ENCODE measurements around the gene ARF3. TPM values are rescaled to one million over a fixed set of nuclear protein-coding genes. Genes with fewer than 3 reads are reported as not detected.

Gene ARF3
- total and polyA plus RNA-seq, 2 of the 13 experiments (the other 11 are each of a cell fraction or from before 2014, with no cell fraction given) = 53.8 to 57.9 TPM

DNA sequence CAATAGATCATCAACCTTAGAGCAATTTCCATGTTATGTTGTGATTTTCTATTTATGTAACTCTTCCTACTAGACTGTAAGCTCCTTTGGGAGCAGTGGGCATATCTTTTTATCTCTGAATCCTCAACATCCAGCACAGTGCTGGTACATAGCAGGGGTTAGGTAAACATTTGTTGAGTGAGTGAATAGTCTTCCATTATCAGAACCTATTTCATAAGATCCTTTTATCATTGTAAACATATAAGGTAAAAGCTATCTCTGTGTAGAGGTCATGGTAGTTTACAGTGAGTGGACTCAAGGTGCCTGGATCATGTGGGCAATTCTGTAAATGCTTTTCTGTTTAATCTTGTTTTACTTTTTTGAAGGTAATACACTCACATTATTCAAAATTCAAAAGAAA is 47.1 kb downstream of the ARF3 start (continued):
- peak; percentile 85 for TF ChIP-seq NCOR1 (IDR thresholded peaks at IDR 0.05; ENCODE audit: borderline replicate concordance, low read length)
- TF ChIP-seq ARID2 (CRISPR knock-in tag; IDR thresholded peaks at IDR 0.05; ENCODE audit: borderline replicate concordance) = no peak
- no peak for TF ChIP-seq ZNF138 (CRISPR knock-in tag; IDR thresholded peaks at IDR 0.05; ENCODE audit: low read depth)
- TF ChIP-seq ZBTB3 (CRISPR knock-in tag; IDR thresholded peaks at IDR 0.05; ENCODE audit: borderline replicate concordance, low read depth) = 0 out of 2 replicates have a peak, but pooled peaks have one; percentile 33
- TF ChIP-seq SALL2 (CRISPR knock-in tag; IDR thresholded peaks at IDR 0.05) = peak; percentile 57; the same call in 1 of the 2 replicates
- TF ChIP-seq ETV5 (CRISPR knock-in tag; IDR thresholded peaks at IDR 0.05; ENCODE audit: borderline replicate concordance) = peak; percentile 67; the same call in 1 of the 2 replicates
- TF ChIP-seq NR2F2 (IDR thresholded peaks at IDR 0.05; ENCODE audit: borderline replicate concordance, low read depth) = peak; percentile 100
- TF ChIP-seq, protein P1, sequence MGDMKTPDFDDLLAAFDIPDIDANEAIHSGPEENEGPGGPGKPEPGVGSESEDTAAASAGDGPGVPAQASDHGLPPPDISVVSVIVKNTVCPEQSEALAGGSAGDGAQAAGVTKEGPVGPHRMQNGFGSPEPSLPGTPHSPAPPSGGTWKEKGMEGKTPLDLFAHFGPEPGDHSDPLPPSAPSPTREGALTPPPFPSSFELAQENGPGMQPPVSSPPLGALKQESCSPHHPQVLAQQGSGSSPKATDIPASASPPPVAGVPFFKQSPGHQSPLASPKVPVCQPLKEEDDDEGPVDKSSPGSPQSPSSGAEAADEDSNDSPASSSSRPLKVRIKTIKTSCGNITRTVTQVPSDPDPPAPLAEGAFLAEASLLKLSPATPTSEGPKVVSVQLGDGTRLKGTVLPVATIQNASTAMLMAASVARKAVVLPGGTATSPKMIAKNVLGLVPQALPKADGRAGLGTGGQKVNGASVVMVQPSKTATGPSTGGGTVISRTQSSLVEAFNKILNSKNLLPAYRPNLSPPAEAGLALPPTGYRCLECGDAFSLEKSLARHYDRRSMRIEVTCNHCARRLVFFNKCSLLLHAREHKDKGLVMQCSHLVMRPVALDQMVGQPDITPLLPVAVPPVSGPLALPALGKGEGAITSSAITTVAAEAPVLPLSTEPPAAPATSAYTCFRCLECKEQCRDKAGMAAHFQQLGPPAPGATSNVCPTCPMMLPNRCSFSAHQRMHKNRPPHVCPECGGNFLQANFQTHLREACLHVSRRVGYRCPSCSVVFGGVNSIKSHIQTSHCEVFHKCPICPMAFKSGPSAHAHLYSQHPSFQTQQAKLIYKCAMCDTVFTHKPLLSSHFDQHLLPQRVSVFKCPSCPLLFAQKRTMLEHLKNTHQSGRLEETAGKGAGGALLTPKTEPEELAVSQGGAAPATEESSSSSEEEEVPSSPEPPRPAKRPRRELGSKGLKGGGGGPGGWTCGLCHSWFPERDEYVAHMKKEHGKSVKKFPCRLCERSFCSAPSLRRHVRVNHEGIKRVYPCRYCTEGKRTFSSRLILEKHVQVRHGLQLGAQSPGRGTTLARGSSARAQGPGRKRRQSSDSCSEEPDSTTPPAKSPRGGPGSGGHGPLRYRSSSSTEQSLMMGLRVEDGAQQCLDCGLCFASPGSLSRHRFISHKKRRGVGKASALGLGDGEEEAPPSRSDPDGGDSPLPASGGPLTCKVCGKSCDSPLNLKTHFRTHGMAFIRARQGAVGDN (CRISPR knock-in tag; IDR thresholded peaks at IDR 0.05) = no peak
- no peak for TF ChIP-seq CBFB (CRISPR knock-in tag; IDR thresholded peaks at IDR 0.05)
- TF ChIP-seq MIER2 (CRISPR knock-in tag; IDR thresholded peaks at IDR 0.05) = no peak
- peak; percentile 20; the same call in 1 of the 2 replicates for TF ChIP-seq ZNF557 (CRISPR knock-in tag; IDR thresholded peaks at IDR 0.05)
- TF ChIP-seq LBX2 (CRISPR knock-in tag; IDR thresholded peaks at IDR 0.05; ENCODE audit: borderline replicate concordance) = no peak
- no peak for TF ChIP-seq ZNF576 (CRISPR knock-in tag; IDR thresholded peaks at IDR 0.05)
- no peak; the same call in 1 of the 2 replicates for TF ChIP-seq KLF9 (CRISPR knock-in tag; IDR thresholded peaks at IDR 0.05; ENCODE audit: low read depth)
- TF ChIP-seq, protein P2, sequence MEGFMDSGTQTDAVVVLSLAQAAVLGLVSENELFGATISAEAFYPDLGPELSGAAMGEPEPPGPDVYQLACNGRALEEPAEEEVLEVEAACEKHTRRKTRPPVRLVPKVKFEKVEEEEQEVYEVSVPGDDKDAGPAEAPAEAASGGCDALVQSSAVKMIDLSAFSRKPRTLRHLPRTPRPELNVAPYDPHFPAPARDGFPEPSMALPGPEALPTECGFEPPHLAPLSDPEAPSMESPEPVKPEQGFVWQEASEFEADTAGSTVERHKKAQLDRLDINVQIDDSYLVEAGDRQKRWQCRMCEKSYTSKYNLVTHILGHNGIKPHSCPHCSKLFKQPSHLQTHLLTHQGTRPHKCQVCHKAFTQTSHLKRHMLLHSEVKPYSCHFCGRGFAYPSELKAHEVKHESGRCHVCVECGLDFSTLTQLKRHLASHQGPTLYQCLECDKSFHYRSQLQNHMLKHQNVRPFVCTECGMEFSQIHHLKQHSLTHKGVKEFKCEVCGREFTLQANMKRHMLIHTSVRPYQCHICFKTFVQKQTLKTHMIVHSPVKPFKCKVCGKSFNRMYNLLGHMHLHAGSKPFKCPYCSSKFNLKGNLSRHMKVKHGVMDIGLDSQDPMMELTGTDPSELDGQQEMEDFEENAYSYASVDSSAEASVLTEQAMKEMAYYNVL (CRISPR knock-in tag; IDR thresholded peaks at IDR 0.05; ENCODE audit: borderline replicate concordance) = peak; percentile 89
- no peak for TF ChIP-seq ZSCAN22 (CRISPR knock-in tag; IDR thresholded peaks at IDR 0.05)
- no peak; the same call in 1 of the 2 replicates for TF ChIP-seq ARID4A (CRISPR knock-in tag; IDR thresholded peaks at IDR 0.05; ENCODE audit: borderline replicate concordance)

Measured in HepG2 (cell line).